Stimulated activated CD8-positive, alpha-beta memory T cell treated with anti-CD3 and anti-CD28 coated beads, Interleukin-15, amount 100 ng/mL, for 4 hours (primary cell): ENCODE data around the gene SAYSD1.

Experiments
- DNase-seq, 2 donors: peaks; one replicate each; pipeline ENCODE4 v3.0.0-alpha.2; 2020; ENCODE audit warnings: low read depth in 2 of 2

Gene SAYSD1

DNA sequence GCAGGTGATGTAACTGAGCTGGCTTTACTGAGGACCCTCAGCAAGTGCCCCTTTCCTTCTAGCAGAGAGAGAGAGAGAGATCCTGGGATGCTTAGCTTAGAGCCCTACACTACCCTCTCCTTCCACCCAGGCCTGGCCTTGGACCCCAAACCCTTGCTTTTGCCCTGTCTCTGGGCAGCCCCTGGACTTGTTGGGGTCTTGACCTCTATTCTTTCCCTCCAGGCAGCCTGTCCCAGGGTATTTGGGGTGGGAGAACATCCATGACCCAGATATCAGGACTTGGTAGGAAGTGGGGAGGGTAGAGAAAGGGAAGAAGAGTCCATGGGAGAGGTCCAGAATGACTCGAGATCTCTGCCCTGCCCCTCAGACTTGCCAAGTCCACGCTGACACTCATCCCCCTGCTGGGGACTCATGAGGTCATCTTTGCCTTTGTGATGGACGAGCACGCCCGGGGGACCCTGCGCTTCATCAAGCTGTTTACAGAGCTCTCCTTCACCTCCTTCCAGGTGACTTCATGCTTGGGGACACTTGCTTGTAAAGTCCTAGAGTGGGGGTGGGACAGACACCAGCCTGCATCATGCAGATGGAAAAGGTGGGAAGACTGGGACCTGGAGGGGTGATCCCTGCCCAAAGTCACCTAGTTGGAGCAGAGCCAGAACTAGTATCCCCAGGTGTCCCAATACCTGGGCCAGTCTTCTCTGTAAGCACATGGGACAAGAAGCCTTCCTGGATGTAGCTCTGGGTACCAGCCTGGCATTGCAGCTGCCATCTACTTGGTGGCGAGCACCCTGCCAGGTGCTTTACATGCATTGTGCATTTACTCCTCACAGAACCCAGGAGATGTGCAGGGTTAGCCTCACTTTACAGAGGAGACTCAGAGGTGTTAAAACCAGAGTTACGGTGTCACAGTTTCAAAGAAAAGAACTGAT is 35.5 kb downstream of the SAYSD1 start:
- no peak for DNase-seq

DNA sequence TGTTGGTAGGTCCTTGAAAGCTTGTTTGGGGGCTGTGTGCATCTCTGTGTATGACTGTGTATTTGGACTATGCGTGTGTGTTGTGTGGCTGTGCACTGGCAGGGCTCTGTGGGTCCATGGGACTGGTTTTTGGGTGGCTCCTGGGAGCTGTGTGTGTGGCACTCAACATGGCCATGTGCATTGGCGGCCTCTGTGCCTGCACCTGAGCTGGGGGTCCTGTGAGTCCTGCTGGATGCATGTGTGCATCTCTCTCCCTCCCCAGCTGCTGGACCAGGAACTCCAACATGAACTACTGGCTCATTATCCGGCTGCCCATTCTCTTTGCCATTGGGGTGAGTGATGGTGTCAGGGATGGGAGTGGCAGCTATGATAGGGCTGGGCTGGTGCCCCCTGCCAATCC is 36.3 kb downstream of the SAYSD1 start:
- no peak for DNase-seq

DNA sequence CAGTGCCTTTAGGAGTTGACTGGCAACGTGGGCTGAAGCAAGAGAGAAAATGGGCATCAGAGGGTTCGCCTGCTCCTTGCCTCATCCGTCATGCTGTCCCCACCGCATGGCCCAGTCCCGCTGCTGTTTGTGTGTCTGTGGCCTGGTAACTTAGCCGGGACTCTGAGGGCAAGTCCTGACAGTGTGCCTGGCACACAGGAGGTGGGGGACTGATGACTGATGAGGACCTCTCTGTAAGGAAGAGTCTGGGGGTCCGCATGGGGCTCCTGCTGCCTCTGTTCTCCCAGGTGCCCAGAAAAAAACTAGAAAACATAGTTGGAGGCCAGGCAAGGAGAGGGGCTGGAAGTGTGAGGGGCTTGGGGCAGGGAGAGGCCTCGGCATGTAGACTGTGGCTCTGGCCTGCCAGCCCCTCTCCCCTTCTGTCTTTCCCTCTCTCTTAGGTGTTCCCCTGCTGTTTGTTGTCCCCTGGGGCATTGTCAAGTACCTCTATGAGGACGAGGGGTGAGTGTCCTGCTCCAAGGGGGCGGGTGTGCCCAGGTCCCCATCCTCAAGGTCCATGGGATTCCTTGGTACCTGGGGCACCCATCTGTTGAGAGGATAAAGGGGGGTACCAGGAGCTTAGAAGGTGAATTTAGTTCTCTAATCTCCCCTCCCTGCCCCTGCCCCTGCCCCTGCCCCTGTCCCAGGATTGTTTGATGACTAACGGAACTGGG is 36.9 kb downstream of the SAYSD1 start:
- no peak for DNase-seq

DNA sequence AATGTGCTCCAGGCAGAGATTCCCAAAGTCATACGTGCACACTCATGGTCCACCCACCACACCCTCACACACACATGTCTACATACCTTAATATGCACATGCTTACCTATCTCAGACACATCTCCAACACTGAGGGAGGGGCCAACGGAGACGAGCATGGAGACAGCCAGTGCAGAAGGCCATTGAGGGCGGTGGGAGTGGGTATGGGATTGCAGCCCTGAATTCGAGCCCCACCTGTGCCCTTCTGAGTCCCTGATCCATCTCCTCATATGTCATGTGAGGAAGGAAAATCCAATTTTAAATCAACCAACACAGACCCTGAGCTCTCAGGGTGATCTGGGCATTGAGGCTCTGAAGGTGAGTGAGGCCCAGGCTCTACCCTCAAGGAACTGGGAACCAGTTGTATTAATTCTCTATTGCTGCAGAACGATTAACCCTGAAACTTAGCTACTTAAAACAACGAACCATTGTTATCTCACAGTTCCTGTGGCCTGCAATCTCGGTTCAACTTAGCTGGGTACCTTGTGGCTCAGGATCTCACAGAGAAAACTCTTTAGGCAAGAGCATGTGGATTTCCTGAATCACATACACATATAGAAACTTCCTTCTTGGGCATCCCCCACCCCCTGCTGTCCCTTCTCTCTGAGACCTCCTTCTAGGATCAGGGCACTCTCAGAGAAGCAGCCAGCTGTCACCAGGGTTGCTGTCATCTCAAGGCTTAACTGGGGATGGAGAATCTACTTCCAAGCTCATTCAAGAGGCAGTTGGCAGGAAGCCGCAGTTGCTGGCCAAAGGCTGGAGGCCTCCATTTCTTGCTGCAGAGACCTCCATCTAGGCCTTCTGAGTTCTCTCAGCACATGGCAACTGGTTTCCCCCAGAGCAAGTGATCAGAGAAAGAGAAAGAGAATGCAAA is 38.1 kb downstream of the SAYSD1 start:
- no peak for DNase-seq

DNA sequence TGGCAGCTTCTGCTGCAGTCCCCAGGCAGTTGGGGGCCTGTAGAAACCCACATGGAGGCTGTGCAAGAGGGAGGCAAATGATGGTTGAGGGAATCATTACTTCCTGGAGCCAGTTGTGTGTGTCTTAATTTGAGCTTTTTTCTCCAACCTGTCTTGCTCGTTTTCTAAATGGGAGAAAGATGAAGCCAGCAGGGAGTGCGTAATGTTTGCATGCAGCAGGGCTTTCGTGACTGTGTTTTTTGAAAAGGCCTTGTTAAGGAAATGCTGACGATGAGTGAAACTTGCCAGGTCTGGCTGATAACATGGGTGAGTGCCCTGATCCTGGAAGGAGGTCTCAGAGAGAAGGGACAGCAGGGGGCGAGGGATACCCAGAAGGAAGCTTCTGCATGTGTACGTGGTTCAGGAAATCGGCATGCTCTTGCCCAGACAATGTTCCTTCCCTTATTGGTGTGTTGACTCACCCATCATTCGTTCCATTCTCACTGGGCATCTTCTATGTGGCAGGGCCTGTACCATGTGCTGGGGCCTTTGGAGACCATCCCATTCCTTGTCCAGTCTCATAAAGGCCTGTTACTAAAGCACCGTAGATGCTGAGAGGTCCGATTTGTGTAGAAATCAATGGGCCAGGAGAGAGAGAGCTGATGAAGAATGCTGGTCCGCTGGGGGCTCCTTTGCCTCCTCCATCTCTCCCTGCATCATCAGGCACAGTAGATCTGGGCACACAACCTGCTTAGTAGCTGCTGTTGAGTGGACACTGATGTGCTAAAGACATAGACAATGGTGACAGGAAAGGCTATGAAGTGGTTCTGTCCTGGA is 39.0 kb downstream of the SAYSD1 start:
- no peak for DNase-seq

DNA sequence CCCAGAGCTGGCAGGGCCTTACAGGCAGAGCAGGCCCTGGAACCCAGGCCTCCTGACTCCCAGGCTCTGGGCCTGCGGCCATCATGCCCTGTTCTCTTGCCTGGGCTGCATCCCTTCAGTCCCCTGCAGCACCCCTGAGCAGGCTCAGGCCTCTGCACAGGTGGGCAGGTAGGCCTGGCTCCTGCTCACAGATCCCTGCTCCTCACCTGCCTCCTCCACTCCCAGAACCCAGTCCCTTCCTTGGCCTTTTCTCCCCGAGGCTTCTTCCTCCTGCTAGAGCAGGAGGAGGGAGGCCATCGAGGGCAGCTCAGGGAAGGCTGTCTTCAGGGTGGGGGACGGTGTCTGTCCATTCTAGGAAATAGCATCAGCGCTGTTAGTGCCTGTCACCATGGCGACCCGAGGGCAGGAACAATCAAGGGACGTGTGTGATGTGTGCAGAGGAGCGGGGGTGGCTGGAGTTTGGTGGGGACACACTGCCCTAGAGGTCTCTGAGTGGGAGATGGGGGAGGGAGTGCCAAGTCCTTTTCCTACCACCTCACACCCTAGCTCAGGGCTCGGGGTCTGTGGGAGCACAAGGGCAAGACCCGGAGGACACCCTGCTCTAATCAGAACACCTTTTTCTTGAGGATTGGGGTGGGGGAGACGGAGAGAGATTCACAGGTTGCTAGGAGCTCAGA is 39.8 kb downstream of the SAYSD1 start:
- DNase-seq: no peak

DNA sequence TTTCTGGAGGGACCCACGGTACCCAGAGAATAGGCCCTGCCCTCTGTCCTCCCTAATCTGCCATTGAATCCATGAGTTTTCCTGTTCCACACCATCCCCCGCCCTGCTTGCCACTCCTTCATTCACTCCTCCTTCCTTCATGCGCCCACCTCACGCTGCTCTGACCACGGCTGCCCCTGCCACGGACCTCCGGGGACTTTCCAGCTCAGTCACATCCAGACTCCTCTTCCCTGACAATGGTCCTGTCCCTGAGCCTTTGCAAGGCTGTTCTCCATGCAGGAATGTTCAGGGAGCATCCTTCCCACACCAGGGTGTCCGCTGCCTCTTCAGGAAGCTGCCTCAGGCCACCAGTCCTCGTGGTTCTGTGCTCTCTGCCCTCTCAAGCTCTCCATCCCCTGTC is 40.5 kb downstream of the SAYSD1 start:
- DNase-seq: no peak

DNA sequence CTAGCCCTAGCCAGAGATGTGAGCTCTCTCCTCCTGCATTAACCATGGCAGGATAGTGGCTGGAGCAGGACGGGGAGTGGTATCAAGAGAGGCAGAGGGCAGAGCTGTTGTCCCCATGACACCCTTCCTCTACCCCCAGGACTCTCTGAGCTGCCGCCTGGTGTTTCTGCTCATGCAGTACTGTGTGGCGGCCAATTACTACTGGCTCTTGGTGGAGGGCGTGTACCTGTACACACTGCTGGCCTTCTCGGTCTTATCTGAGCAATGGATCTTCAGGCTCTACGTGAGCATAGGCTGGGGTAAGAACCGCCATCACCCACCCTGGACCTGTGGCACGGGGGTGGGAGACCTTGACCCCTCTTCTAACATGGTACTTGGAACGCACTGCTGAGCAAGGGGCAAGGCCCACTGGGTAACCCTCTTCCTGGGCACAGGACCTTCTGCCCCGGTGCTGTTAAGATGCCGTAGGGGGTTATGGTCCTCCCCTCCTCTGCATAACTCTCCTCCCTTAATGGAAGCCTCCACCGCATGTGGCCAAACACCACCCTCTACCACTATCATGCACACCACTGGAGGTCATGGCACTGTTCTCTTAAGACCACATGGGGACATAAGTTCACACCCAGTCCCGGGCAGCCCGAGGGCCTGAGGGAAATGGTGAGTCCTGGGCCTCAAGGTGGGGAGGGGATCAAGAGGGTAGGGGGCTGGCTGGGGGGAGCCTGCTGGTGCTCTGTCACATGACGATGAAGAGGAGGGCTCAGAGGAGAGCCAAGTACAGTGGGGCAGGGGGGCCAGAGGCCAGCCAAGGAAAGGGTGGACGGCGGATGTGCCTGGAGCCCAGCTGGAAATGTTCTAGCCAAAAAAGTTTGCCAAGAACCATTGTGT is 41.3 kb downstream of the SAYSD1 start:
- DNase-seq: no peak

DNA sequence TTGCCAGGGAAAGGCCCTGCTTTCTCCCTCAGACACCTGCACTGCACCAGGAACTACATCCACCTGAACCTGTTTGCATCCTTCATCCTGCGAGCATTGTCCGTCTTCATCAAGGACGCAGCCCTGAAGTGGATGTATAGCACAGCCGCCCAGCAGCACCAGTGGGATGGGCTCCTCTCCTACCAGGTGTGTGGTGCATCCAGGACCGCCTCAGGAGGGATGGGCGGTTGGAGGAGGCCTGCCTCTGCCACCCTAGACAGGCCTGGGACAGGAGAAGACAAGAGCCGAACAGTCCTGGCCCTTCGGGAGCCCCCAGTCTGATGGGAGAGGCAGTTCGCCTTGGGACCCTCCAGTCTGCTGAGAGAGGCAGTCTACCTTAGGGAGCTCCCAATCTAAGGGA is 42.2 kb downstream of the SAYSD1 start:
- DNase-seq: no peak

DNA sequence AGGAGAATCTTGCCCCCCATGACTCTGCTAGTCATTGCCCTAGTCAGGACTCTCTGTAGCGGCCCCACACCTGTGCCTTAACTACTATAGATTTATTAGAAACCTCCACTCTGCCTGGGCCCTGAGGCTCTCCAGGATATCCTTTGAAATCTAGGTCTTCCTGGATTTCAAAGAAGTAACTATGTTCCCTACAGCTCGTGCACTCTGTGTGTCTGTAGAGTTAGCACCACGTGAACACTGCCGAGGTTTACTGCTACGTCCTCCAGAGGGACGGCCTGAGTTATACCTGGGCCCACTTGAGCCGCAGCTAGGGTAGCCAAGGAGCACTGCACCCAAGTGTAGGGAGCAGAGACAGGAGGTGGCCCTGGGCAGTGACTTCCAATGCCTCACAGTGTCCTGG is 46.6 kb downstream of the SAYSD1 start:
- no peak for DNase-seq

DNA sequence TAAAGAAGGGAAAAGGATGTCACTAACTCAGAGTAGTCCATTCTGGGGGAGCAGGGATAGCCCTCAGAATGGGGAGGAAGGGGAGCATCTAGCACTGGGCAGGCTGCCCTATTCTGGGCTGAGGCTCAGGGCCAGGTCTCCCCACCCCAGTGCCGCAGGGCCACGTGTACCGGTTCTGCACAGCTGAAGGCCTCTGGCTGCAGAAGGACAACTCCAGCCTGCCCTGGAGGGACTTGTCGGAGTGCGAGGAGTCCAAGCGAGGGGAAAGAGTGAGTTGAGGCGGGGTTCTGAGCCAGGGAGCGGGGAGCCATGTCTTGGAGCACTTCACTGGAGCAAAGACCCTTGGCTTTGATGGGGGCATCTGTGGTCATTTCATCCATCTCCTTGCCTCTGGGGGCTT is 49.4 kb downstream of the SAYSD1 start:
- DNase-seq: no peak

DNA sequence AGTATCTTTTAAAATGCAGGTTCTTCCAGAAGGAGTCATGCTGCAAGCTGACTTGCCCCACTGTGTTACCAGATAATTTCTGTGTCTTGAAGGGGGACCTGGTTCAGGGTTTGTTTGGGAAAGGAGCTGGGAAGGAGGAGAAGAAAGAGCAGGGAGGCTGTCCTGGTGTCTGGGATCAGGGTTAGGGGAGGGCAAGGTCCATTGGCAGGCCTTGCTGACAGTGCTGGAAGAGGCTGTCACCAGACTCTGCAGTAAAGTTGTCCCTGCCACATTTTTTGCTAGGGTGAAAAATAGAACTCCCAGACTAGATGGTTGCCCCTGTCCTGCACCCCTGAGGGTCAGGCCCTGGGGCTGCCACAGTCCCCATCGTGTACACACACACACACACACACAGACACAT is 51.5 kb downstream of the SAYSD1 start:
- no peak for DNase-seq

DNA sequence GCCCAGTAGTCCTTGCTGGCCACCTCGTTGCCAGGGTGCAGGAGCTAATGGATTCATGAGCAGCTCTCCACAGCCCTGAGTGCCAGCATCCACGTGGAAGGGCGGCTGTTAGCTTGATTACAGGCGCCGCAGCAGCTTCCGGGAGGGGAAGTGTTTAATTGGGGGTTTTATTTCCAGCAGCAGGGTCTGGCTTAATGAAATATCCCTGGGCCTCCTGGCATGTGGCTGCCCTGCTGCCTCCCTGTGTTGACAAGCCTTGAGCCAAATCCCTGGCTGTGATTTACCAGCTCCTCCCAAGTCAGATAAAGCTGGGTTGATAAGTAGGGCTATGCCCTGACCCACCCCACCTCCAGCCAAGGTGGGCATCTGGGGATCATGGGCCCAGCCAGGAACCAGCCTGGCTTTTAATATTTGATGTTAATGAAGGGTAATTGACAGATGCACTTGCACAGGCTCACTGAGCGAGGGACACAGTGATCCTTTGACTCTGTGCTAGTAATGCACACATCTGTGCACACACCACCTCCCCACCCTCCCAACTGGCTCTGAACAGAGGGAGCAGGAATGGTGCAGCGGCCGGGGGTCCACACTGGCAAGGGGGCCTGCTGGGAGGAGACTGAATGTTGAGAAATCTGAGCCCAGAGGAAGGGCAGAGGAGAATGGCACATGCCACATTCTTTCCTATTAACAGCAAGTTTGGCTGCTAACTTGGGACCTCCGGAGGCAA is 52.8 kb downstream of the SAYSD1 start:
- no peak for DNase-seq

DNA sequence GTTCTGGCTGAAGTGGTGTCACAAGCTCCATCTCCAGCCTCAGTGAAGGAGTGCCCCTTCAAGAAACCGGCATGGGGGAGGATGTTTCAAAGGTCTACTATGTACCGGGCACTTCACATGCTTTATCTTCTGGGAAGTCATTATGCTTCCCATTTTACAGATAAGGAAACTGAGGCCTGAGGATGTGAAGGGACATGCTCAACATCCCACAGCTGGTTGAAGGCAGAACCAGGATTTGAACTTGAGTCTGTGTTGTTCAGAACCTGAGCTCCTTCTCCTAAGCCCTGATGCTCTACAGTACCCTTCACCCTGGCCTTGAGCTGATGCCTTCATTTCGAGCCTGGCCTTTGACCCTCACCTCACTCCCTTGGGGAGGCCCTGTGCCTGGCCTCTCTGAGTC is 53.4 kb downstream of the SAYSD1 start:
- DNase-seq: no peak

DNA sequence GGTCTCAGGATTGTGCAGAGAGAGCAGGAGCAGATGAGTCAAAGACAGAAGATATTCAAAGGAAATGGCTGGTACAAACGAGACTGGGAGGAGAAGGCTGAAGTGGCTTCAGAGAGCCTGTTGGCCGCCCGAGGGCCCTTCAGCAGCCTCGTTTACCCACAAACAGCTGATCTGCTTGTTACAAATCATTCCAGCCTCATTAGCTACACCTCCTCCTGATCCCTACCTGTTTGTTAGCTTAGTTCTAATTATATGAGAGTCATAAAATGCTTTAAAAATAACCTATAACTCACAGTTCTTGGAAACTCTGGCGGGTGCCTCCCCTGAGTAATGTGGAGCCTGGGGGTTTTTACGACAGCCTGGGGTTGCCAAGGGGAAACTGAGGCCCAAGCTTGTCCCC is 53.8 kb downstream of the SAYSD1 start:
- DNase-seq: no peak

DNA sequence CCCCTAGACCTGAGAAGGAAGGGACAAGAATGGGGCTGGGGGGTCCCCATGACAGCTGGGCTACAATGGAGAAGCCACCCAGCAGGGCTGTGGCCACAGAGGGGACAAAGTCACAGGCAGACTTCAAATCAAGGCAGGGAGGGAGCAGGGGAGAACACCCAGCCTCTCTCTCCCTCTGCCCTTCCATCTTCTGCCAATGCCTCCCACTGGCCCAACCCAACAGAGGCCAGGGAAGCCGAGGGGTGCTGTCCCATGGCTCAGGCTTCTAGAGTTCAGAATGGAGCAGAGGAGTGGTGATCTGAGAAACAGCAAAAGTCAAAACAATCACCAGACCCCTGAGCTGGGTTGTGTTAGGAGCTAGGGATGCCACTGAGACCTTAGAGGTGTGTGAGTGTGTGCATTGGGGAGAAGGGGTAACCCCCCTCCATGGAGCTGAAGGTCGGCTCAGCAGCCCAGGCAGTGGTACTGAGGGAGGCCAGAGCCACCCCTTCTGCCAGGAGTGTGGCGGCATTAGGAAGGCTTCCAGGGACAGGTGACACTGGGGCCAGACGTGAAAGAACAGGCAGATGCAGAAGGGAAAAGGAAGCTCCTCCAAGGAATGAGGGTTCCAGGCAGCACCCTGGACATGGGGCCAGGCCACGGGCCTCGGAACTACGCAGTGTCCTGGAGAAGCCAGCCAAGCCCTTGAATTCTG is 54.4 kb downstream of the SAYSD1 start:
- DNase-seq: no peak

DNA sequence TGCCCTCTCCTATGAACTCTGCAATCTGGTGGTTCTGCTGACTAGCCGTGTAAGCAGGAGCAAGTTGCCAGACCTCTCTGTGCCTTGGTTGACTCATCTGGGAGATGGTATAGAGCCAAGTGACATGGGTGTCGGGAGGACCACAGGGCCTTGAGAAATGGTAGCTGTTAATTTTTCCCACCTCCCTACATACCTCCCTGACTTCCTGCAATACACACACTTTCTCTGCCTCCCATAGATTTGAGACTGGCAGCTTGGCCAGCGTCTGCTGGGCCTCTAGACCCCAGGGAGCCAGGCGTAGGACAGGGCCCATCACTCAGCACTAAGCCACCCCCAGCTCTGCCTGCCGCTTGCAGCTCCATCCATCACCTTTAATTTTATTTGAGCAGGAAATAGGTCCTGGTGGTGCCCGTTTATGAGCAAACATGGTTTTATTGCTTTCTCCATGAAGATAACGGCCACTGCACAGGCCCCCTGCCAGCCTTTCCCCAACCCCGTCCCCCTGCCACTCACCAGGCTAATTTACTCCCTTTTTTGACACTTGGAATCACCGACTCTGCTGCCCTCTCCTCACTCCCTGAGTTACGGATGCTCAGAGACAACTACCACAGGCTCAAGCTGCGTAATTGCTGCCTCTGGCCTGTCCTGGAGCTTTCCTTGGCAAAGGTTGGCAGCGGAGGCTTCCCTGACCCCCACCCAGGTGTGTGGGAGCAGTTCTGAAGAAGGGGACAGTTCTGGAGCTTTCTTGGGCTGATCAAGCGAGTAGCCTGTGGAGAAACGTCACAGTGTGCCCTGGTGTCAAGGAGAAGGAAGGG is 55.3 kb downstream of the SAYSD1 start:
- DNase-seq: no peak
